ENCODE data around the gene LRRC53.

Gene LRRC53

DNA sequence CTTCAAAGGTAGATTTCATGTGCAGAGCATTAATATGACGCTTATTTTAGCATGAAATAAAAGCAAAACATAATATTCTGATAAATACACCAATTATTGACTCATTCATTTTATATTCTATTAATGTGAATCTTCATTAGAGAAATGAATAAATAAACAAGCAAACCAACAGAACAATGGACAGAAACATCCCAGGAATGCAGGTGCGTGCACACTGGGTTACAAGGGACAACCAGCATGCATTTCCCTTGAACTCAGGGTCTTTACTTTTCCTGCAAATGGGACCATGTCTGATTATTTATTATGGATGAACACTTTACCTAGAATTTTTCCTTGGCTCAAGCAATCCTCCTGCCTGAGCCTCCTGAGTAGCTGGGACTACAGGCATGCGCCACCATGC lies 13.5 kb downstream of the LRRC53 start:
- DNase-seq (ENCODE audit: low read depth in 2 of 2, low spot score in 1 of 2) = no peak

DNA sequence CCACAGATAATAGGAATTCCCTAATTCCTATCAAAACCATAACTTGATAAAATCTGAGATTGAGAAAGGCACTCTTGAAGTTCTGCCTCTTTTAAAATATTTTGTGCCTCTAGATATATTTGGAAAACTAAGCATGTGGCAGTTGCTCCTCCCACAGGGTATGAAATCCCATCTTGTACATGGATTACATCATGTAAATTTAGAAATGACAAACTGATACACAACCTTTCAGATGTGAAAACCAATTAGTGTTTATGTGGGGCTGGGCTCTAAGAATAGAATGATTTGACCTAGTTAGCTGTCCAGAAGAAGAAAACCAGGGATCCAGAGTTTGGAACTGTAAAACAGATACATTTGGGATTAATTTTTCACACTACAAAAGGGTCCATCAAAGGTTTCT lies 15.7 kb downstream of the LRRC53 start:
- DNase-seq (ENCODE audit: low read depth in 2 of 2, low spot score in 1 of 2) = no peak

DNA sequence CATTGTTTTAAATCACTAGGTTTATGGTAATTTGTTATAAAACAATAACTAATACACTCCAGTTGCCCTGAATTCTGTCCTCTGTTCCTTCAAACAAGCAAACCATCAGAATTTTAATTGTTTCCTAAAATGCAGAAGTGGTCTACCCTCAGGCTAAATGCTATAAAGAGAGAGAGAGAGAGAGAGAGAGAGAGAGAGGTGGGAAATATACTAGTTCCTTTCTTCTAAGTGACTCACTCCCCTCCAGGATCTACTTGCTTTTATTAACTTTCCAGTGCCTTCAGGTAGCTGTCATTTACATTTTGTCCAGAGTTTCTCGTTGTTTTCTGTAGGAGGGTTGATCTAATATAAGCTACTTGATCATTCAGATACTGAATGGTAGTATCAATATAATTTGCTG lies 26.4 kb downstream of the LRRC53 start:
- DNase-seq (ENCODE audit: low read depth in 2 of 2, low spot score in 1 of 2) = no peak

DNA sequence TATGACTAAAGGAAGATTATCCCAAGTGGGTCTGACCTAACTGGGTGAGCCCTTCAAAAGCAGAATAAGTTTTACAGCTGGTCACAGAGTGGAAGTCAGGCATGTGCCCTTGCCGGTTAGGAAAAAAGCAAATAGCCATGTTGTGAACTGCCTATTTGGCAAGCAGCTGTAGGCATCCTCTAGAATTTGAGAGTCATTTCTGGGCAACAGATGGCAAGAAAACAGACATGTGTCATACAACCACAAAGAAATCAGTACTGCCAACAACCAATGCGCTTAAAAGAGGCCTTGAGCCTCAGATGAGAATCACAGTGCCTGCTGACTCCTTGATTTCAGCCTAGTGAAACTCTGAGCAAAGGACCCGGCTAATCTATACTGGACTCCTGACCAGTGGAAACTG lies 26.8 kb downstream of the LRRC53 start:
- DNase-seq (ENCODE audit: low read depth in 2 of 2, low spot score in 1 of 2) = no peak

DNA sequence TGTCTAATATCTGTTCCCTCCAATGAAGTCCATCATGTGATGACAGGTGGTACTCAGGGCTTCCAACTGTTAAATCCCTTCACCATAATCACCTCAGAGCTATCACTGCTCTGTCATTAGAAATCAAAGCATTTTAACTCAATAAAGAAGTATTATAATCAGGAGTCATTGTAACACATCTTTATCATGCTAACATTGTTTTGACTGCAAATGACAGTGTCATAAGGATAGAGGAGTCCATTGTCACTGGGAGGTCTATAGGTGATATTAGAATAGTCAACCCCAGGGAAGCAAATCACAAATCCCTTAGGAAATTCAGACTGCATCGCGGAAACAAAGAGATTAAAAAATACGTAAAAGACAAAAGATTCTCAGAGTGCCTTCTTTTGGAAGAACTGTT lies 30.8 kb downstream of the LRRC53 start:
- no peak for DNase-seq (ENCODE audit: low read depth in 2 of 2, low spot score in 1 of 2)

DNA sequence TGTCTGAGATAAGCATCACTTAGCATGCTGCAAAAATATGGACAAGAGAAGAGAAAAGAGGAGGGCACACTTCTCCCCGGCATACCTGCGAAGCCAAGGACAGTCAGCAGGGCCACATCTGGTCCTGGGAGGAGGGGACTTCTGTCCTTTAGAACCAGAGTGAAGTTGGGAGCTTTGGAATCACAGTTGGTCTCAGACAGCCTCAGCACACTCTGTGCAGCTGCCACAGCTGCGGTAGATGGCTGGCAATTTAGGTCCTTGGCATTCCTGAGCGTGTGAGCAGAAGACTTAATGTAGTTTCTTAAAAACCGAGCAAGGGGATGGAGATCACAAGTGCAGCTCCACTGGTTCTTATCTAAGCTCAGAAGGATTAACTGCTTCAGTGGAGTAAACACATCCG lies 32.3 kb downstream of the LRRC53 start:
- DNase-seq (ENCODE audit: low read depth in 2 of 2, low spot score in 1 of 2) = no peak

DNA sequence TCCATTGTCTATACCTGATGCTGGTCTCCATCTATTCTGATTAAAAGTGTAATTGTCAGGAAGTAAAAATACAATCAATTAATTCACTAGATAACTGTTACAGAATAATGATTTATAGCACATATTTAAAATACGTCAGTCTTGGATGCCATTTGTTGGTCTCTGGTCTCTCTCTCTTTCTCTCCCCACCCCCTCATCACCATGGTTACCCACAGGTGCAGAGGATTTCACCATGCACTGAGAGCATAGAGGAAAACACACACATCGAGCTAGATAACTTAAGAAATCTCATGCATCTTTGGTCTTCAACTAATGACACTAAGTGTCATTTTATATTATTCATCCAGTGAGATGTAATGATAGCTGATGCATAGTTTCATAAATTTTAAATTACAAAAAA lies 33.4 kb downstream of the LRRC53 start:
- no peak for DNase-seq (ENCODE audit: low read depth in 2 of 2, low spot score in 1 of 2)

DNA sequence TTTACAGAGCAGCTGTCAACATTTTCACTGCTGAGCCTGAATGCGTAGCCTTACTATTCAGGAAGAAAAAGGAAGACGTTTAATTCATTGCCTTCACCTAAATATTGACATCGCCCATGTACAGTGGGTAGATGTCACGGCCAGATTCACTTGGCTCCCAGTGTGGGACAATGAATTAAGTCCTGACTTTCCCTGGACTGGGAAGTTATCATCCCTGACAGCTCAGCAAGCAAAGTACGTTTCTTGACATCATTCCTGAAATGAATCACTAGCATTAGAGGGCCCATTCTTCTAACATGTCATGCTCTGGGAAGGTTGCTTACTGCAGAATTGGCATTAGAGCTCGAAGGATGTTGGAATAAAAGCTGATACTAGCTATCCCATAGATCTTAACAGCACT lies 37.8 kb downstream of the LRRC53 start:
- no peak for DNase-seq (ENCODE audit: low read depth in 2 of 2, low spot score in 1 of 2)

DNA sequence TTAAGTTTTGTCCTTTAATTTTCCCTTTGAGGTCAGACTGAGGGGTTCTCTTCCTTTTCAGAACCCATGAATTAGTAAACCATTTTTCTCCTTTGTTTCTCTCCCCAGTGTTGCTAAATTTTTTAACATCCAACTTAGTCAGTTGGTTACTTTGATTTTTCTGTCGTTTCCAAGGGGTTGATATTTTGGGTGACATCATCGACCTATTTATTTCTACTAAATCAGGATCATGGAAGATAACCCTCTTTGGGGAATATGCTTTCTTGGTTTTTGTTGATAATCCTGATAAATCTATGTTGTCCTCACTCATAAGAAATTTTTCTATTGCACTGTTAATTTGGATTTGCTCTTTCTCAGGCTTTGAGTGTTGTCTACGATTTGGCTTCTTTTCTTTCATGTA lies 40.9 kb downstream of the LRRC53 start:
- no peak for DNase-seq (ENCODE audit: low read depth in 2 of 2, low spot score in 1 of 2)

DNA sequence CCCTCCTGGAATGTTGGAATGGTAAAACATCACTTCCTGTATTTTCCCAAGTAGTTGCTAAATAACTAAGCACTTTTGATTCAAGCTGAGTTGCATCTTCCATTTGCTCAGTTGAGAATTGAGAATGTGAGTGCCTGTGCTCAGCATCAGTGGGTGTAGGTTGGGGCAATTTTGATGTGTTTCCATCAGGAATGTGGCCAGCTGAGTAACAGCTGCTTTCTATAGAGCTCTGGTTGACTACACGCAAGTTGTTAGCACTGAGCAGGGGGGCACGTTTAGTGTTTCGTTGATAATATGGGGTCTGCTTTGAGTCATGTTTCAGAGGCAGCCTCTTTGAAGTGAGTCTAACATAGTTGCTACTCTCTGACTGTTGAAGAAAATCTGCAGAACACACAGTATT lies 41.5 kb downstream of the LRRC53 start:
- DNase-seq (ENCODE audit: low read depth in 2 of 2, low spot score in 1 of 2) = no peak

DNA sequence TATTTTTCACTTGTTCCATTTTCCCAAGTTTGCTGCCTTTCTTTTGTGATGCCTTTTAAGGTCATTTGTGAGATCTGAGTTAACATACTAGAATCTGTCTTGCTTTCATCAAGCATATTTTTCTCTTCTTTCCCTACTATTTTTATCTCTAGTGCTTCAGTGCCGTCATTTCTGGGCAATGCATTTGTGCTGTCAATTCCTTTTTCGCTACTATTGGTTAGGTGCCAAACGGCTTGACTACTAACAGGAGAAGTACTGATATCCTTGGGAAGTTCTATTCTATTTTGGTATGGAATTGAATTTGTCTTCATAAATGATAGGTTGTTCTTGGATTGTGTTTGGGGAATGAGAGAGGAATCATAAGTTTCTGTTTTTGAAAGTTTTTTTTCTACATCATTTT lies 42.2 kb downstream of the LRRC53 start:
- no peak for DNase-seq (ENCODE audit: low read depth in 2 of 2, low spot score in 1 of 2)

DNA sequence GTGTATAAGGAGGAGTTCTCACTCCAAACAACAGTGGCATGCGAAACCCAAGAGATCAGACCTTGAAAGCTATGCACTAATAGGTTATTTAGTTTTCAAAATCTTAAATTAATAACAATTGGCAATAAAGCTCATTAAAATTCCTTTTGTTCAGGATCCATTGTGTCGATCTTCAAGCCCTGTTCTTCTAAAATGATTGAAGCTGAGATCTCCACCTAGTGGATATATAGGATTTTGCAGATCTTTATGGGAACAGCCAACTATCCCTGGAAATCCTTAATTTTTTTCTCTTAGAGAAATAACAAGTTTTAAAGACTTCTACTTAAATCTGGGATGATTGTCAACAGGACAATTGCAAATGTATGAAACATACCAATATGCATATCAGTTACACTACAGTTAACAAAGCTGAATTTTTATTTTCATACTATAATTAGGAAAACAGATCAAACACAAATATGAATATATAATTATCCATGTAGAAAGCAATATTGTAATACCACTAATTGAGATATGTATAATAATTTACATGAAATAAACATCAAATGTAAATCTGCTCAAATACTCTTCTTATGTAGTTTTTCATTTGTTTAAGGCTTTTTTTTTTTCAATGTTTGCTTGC lies 43.3 kb downstream of the LRRC53 start:
- DNase-seq (ENCODE audit: low read depth in 2 of 2, low spot score in 1 of 2) = no peak

DNA sequence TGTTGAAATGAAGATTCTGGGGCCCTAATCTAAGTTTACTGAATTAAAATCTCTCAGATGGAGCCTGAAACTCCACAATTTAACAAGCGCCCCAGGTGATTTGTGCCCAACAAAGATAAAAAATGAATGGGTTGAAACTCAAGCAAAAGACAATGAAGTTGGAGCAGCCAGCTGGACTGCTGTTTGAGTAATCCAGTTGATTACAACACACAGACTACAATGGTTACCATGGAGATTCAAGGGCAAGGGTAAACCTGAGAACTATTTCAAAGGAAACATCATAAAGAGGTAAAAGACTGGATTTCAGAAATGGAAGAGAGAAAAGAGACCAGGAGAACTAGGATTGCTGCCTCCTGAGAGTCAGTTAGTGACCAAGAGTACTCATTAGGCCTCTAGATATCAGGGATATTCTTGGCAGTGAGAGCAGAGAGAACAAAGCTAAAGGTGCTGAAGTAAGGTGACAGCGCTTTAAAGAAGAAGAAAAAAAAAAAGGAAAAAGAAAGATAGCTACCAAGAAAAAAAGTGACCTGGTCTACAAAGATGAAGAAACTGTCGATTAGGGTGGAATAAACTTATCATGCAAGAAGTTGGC lies 44.5 kb downstream of the LRRC53 start:
- DNase-seq (ENCODE audit: low read depth in 2 of 2, low spot score in 1 of 2) = no peak

DNA sequence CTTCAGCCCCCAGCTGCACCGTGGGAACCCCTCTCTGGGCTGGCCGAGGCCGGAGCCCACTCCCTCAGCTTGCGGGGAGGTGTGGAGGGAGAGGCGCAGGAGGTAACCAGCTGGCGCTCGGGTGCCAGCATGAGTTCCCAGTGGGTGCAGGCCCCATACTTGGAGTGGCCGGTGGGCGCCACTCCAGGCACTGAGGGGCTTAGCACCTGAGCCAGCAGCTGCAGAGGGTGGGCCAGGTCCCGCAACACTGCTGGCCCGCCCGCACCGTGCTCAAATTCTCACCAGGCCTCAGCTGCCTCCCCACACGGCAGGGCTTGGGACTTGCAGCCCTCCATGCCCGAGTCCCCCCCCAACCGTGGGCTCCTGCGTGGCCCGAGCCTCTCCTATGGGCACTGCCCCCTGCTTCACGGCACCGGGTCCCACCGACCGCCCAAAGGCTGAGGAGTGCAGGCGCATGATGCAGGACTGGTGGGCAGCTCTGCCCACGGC lies 47.2 kb downstream of the LRRC53 start:
- DNase-seq (ENCODE audit: low read depth in 2 of 2, low spot score in 1 of 2) = no peak

DNA sequence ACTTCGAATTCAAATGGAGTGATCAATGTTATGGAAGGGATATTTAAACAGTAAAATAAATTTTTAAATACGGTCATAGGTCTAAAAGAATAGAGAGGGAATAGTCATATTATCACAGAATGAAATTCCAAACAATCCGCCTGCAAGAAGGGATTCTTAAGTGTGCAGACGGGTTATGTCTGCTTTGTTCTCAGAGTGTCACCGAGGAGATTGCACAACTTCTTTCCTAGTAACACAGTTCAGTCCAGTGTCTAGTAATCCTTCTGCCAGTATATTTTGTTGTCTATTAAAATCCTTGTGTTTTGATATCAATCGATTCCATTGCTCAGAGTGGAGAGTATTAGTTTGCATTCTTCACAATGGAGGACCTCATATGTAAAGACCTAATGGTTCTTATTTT lies 48.4 kb downstream of the LRRC53 start:
- no peak for DNase-seq (ENCODE audit: low read depth in 2 of 2, low spot score in 1 of 2)

DNA sequence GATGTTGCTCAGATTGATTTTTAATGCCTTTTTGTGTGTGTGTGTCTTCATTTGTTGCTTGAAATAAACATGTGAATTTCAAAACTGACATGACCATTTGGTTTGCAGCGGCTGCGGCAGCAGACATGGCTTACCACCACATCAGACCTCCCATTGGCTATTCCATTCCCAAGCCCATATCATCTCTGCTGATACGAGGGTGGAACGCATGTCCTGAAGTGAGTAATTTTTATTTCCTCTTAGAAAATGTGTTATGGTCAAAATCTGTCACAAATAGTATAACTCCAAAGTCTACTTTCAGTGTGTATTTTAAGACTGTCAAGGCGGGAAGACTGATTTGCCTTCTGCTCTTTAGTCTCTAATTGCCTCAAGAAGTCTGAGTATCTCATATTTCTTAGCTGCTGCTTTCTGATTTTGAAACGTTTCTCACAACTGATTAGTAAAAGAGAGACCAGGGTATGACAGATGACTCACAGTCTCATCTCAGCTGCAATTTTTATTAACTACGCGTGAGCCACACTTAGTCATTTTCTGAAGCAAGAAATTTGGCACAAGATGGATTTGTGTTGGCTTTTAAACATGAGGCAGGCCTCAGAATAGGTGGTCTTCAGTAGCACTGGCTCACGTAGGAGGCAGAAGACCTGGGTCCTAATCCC lies 49.0 kb downstream of the LRRC53 start:
- no peak for DNase-seq (ENCODE audit: low read depth in 2 of 2, low spot score in 1 of 2)

DNA sequence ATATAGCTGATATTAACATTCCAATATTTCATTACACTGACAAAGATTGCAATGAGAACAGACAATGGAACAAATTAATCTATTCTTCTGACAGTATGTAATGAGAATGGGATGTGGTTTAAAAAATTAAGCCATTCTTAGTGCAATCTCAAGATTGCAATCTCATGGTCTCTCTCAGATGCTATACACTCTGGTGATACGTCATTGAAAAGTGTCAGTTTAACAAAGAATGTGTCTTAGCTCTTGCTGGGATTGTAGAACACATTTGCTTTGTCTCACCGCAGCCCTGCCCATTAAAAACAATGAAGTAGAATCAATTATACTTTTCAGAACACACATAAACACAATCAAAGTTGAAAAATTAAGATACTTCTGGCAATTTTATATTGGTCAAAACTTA lies 55.2 kb downstream of the LRRC53 start:
- DNase-seq (ENCODE audit: low read depth in 2 of 2, low spot score in 1 of 2) = no peak

DNA sequence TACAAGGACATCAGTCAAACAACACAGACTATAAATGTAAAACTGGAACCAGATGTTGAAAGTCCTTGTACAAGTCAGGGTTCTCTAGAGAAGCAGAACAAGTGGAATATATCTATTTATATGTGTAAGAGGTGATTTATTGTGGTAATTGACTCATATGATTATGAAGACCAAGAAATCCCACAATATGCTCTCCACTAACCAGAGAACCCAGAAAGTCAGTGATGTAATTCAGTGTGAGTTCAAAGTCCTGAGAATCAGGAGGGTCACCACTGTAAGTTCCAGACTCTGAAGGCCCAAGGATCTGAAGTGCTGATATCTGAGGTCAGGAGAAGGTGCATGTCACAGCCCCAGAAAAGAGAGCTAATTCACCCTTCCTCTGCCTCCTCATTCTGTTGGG lies 57.0 kb downstream of the LRRC53 start:
- no peak for DNase-seq (ENCODE audit: low read depth in 2 of 2, low spot score in 1 of 2)

DNA sequence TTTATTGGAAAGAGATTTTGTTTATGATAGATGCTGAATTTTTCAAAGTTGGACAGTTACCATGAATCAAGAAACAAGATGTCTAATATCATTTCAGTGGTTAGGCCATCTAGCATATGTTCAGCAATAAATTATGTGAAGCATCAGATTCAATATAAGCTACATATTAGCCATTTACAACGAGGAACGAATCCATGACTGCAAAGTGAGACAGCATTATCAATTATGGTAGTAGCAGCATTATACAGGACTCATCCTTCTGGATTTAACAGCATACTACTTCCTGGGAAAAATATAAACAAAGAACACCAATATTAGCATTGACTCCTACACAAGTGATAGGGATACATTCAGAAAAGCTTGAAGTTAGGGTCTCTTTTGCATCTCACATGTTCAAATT lies 59.1 kb downstream of the LRRC53 start:
- no peak for DNase-seq (ENCODE audit: low read depth in 2 of 2, low spot score in 1 of 2)

DNA sequence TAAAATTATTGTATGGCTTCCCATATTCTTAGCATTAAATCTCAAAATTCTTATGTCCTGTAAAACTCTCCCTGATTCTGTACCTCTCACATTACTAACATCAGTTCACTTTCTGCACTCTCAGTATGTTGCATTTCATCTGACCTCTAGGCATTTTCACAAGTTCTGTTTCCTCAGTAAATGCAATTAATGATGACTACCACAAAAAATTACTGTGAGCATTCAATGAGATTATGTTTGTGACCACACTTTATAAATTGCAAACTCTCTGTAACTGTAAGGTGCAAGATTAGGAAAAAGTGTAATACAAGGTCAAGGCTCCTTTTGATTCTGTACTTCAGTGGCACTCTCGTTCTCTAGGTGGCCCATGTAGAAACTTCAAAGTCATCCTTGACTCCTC lies 60.4 kb downstream of the LRRC53 start:
- DNase-seq (ENCODE audit: low read depth in 2 of 2, low spot score in 1 of 2) = no peak

DNA sequence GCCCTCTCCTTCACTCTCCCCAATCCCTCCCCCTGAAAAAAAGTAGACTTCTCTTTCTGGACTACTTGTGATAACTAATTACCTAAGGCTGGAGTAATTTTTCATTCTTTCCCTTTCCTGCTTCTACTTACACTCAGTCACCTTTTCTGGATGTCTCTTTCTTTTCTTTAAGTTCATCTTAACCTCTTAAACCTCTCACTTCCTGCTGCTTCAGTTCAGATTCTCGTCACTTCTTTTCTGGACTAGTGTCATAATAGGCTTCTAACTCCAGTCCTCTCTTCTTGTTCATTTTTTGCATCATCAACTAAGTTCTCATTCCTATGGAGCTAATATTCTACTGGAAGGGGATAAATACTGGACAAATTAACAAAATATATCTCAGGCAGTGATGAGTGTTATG lies 75.4 kb downstream of the LRRC53 start:
- DNase-seq (ENCODE audit: low read depth in 2 of 2, low spot score in 1 of 2) = no peak

DNA sequence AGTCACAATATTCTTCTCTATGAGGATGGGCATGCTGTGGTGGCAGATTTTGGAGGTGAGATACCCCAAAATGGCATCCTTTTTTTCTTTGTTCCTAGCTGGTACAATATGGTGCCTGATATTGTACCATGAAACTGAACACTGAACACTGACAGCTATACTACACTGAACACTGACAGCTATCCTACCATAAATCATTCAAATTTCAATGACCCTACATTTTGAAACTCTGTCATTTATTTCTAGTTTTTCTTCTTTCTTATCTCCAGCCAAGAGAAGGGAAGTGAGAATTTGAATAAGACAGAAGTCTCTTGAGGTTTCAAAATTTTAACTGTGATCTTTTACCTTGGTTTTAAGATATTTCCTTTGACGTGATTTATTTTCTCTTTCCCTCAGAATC lies 76.3 kb downstream of the LRRC53 start:
- no peak for DNase-seq (ENCODE audit: low read depth in 2 of 2, low spot score in 1 of 2)

DNA sequence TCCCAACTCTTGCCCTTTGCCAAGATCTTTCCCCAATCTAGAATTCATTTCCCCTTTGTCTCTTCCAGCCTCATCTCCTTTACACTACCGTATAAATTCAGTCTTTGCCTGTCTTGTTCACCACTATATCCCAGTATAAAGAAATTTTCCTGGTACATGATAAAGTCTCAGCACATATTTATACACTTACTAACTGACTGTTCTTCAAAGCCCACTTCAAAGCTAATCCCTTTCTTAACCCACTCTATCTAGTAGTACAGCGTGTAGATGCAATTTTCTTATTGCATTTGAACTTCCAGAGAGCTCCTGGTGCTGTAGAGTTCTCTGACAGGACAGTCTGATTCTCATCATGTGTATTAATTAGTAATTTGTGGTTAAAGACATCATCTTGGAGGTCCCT lies 78.1 kb downstream of the LRRC53 start:
- no peak for DNase-seq (ENCODE audit: low read depth in 2 of 2, low spot score in 1 of 2)

Data from stimulated activated CD8-positive, alpha-beta memory T cell treated with anti-CD3 and anti-CD28 coated beads, Interleukin-4, amount 100 ng/mL, for 1 hour (primary cell).